MM.1S (cell line): Measurements from ENCODE around the gene ELOB.

Experiments used
- CTCF ChIP-seq: fragments of 300-600 bp; sonication (generic); IDR thresholded peaks from 2 replicates; pipeline ENCODE4 v1.5.1; 2016; ENCODE audit warnings: antibody characterized with exemption, low read length, mixed read lengths
- EZH2 ChIP-seq: fragments of 300-600 bp; sonication (generic); optimal IDR thresholded peaks from 2 replicates; pipeline ENCODE3; 2017; ENCODE audit warnings: low read depth, mild to moderate bottlenecking, antibody characterized with exemption, low read length, mixed read lengths
- EZH2phosphoT487 ChIP-seq: fragments of 300-600 bp; sonication (generic); IDR thresholded peaks from 2 replicates; pipeline ENCODE4 v1.6.1; 2018; ENCODE audit warnings: antibody characterized with exemption, low read length

DNA sequence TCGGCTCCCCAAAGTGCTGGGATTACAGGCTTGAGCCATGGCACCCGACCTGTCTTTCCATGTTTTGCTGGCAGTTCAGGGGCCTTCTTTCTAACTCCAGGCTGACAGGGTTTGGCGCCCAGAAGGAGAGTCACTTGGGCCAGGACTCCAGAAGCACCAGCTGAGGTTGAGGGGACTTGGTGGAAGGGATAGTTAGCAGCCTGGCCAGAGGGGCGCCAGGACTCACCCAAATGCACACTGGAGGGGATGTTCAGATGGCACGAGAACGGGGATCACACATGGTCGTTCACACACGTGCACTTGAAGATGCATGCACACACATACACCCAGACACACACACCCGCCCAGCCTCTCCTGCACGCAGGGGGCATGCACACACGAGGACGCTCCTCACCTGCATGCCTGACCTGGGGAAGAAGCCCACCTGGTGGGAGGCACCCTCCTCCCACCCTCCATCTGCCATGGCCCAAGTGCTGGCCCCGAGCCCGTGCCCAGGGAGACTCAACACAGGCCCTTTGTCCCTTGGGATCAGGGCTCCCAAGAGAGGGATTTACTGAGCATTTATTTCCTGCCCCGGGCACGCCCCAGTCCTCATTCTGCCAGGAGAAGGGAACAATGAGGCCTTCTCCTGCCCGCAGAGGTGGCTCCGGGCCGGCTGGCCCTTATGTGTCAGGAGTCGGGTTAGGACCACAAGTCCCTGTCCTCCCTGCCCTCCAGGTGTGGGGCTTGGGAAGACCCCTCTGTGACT lies 37.6 kb upstream of the ELOB start:
- TF ChIP-seq CTCF (no peak), EZH2 (no peak), EZH2phosphoT487 (no peak)
